H1 (cell line): Measurements from ENCODE around the gene P3H1. TPM values are rescaled to one million over a fixed set of nuclear protein-coding genes. Genes with fewer than 3 reads are reported as not detected.
"Not testable (repeated sequence)": the region's sequence is repeated elsewhere in the genome, so short reads cannot be mapped to it uniquely, and the experiment has no call there.

Experiments used
- CTCF ChIA-PET: fragments of 300-600 bp; sonication (Branson Sonifier 250); formaldehyde crosslinking; loops from one replicate; lab custom pipeline; 2021; ENCODE audit not compliant: partially characterized antibody; lab: Charles Lee
- POLR2A ChIA-PET: fragments of 300-600 bp; sonication (Branson Sonifier 250); formaldehyde crosslinking; loops from one replicate; lab custom pipeline; 2021; ENCODE audit warnings: inconsistent platforms; ENCODE audit not compliant: partially characterized antibody; lab: Charles Lee
- DNase-seq, 2 experiments: peaks; one replicate each; pipeline versions ENCODE4 v3.0.0 to v3.0.0-alpha.2; 2010 to 2022; ENCODE audit warnings: low spot score in 2 of 2, low read depth in 1 of 2, mixed read lengths in 1 of 2
- FAIRE-seq: peaks from 2 replicates; lab custom pipeline; 2011; peaks lifted over from hg19 to GRCh38; lab: Jason Lieb, UNC
- H2AFZ ChIP-seq: 2 replicates; pipeline ENCODE4 v1.8.1; 2012; ENCODE audit warnings: low read length, inconsistent platforms
- H2AK5ac ChIP-seq: 2 replicates; pipeline ENCODE4 v1.6.1; 2013; ENCODE audit warnings: low read depth, low read length
- H2BK120ac ChIP-seq: replicated peaks from 2 replicates; pipeline ENCODE3; 2013; ENCODE audit warnings: low read depth, low read length, inconsistent platforms
- H2BK12ac ChIP-seq: 2 replicates; pipeline ENCODE4 v1.6.1; 2013; ENCODE audit warnings: low read depth, low read length
- H2BK15ac ChIP-seq: 2 replicates; pipeline ENCODE4 v1.6.1; 2013; ENCODE audit warnings: low read length
- H2BK20ac ChIP-seq: 2 replicates; pipeline ENCODE4 v1.6.1; 2013; ENCODE audit warnings: low read length
- H2BK5ac ChIP-seq: 2 replicates; pipeline ENCODE4 v1.6.1; 2013; ENCODE audit warnings: low read depth, low read length
- H3K14ac ChIP-seq: 2 replicates; pipeline ENCODE4 v1.6.1; 2013; ENCODE audit warnings: inconsistent platforms; ENCODE audit not compliant: insufficient read length
- H3K18ac ChIP-seq: 2 replicates; pipeline ENCODE4 v1.6.1; 2013; ENCODE audit warnings: low read length; ENCODE audit errors: extremely low read depth
- H3K23ac ChIP-seq: 2 replicates; pipeline ENCODE4 v1.6.1; 2013; ENCODE audit warnings: inconsistent platforms; ENCODE audit not compliant: insufficient read length
- H3K23me2 ChIP-seq: 2 replicates; pipeline ENCODE4 v1.6.1; 2013; ENCODE audit warnings: low read depth, low read length
- H3K27ac ChIP-seq: 2 replicates; pipeline ENCODE4 v1.6.1; 2011; ENCODE audit warnings: low read depth, low read length, inconsistent platforms
- H3K27me3 ChIP-seq, 4 experiments: replicated peaks in 1 of 4; 1 replicate in 1 of 4; 2 replicates in 3 of 4; pipeline versions ENCODE4 v1.6.1 to v1.8.1; 2011 to 2013; ENCODE audit warnings: low read length in 3 of 4, mild to moderate bottlenecking in 3 of 4, inconsistent platforms in 2 of 4, mixed read lengths in 2 of 4, moderate library complexity in 1 of 4; ENCODE audit not compliant: control insufficient read depth in 3 of 4, insufficient read depth in 3 of 4; ENCODE audit errors: extremely low read depth in 1 of 4
- H3K36me3 ChIP-seq, 4 experiments: 2 replicates each; pipeline versions ENCODE4 v1.6.1 to v1.8.1; 2011 to 2013; ENCODE audit warnings: mild to moderate bottlenecking in 4 of 4, low read length in 3 of 4, moderate library complexity in 2 of 4, control low read depth in 1 of 4, inconsistent platforms in 1 of 4; ENCODE audit not compliant: insufficient read depth in 4 of 4, control insufficient read depth in 2 of 4
- H3K4ac ChIP-seq: replicated peaks from 2 replicates; pipeline ENCODE3; 2013; ENCODE audit warnings: low read length, low read depth, mixed read lengths, inconsistent platforms; ENCODE audit not compliant: insufficient read length
- H3K4me1 ChIP-seq, 4 experiments: replicated peaks in 1 of 4; 1 replicate in 1 of 4; 2 replicates in 3 of 4; pipeline versions ENCODE4 v1.6.1 to v1.8.1; 2011 to 2013; ENCODE audit warnings: low read length in 3 of 4, inconsistent platforms in 2 of 4, mixed read lengths in 1 of 4; ENCODE audit not compliant: insufficient read depth in 4 of 4, control insufficient read depth in 3 of 4
- H3K4me2 ChIP-seq, 2 experiments: 2 replicates each; pipeline versions ENCODE4 v1.6.1 to v1.8.1; 2011 to 2013; ENCODE audit warnings: low read depth in 2 of 2, low read length in 2 of 2, control low read depth in 1 of 2, inconsistent platforms in 1 of 2, mild to moderate bottlenecking in 1 of 2; ENCODE audit not compliant: insufficient read depth in 1 of 2
- H3K4me3 ChIP-seq, 4 experiments: fragments of 200-600, 300-600 bp in 1 of 4; sonication (generic), shearing (Covaris generic), sonication (Bioruptor Twin) in 1 of 4; 2 replicates each; pipeline versions ENCODE4 v1.5.1 to v1.8.1; 2011 to 2016; ENCODE audit warnings: low read length in 4 of 4, low read depth in 3 of 4, control low read depth in 2 of 4, inconsistent platforms in 2 of 4, mild to moderate bottlenecking in 2 of 4, mixed read lengths in 1 of 4, moderate library complexity in 1 of 4; ENCODE audit not compliant: insufficient read depth in 2 of 4; ENCODE audit errors: extremely low read depth in 1 of 4
- H3K56ac ChIP-seq: replicated peaks from 2 replicates; pipeline ENCODE3; 2013; ENCODE audit warnings: low read depth, mild to moderate bottlenecking, mixed read lengths, low read length, inconsistent platforms; ENCODE audit not compliant: insufficient read length
- H3K79me1 ChIP-seq: 2 replicates; pipeline ENCODE4 v1.6.1; 2013; ENCODE audit warnings: low read depth, low read length, control low read depth
- H3K79me2 ChIP-seq, 2 experiments: 2 replicates each; pipeline versions ENCODE4 v1.6.1 to v1.8.1; 2012 to 2013; ENCODE audit warnings: low read length in 2 of 2, mild to moderate bottlenecking in 2 of 2, inconsistent platforms in 1 of 2; ENCODE audit not compliant: insufficient read depth in 2 of 2, control insufficient read depth in 1 of 2
- H3K9ac ChIP-seq, 4 experiments: replicated peaks in 1 of 4; 1 replicate in 1 of 4; 2 replicates in 3 of 4; pipeline versions ENCODE4 v1.6.1 to v1.8.1; 2011 to 2013; ENCODE audit warnings: low read depth in 3 of 4, low read length in 3 of 4, control low read depth in 2 of 4, mild to moderate bottlenecking in 2 of 4, moderate library complexity in 2 of 4, inconsistent platforms in 1 of 4; ENCODE audit errors: extremely low read depth in 1 of 4
- H3K9me3 ChIP-seq, 2 experiments: 2 replicates each; pipeline versions ENCODE4 v1.6.1 to v1.8.1; 2012 to 2013; ENCODE audit warnings: mild to moderate bottlenecking in 2 of 2, moderate library complexity in 2 of 2, control low read depth in 1 of 2, inconsistent platforms in 1 of 2, low read depth in 1 of 2, low read length in 1 of 2, mixed read lengths in 1 of 2; ENCODE audit not compliant: insufficient read depth in 2 of 2
- H4K20me1 ChIP-seq, 2 experiments: replicated peaks in 1 of 2; 2 replicates each; pipeline versions ENCODE3 to v1.8.1; 2011 to 2013; ENCODE audit warnings: inconsistent platforms in 2 of 2, low read length in 2 of 2, mild to moderate bottlenecking in 1 of 2; ENCODE audit not compliant: insufficient read depth in 2 of 2, control insufficient read depth in 1 of 2
- H4K5ac ChIP-seq: 2 replicates; pipeline ENCODE4 v1.6.1; 2013; ENCODE audit warnings: low read length, low read depth, mixed read lengths, inconsistent platforms; ENCODE audit not compliant: insufficient read length
- H4K8ac ChIP-seq: 2 replicates; pipeline ENCODE4 v1.8.0; 2013; ENCODE audit warnings: mild to moderate bottlenecking, moderate library complexity, low read length, inconsistent platforms; ENCODE audit not compliant: insufficient read depth; ENCODE audit errors: extremely low read depth
- H4K91ac ChIP-seq: replicated peaks from 2 replicates; pipeline ENCODE3; 2013; ENCODE audit warnings: low read length, mixed read lengths, inconsistent platforms; ENCODE audit not compliant: insufficient read length
- polyA plus RNA-seq, 7 experiments: library from polyadenylated mRNA; depleted of rRNA in 3 of 7; stranded (reverse) in 5 of 7; unstranded in 2 of 7; fragments of >200 nt in 5 of 7; fragments of 200-250 nt in 2 of 7; gene quantifications; 1 replicate in 5 of 7; 2 replicates in 1 of 7; 4 replicates in 1 of 7; pipeline versions ENCODE4 v1.2.1 to v1.2.3, GENCODE V29; 2011 to 2013; ENCODE audit warnings: missing spikeins in 2 of 7, mixed read lengths in 2 of 7
- total RNA-seq: library from RNA; stranded (reverse); fragmentation: NEBNext Ultra II Directional; extraction: Animal tissue kit (Norgen Biotek cat#: 25700); gene quantifications from 2 replicates; pipeline ENCODE4 v1.2.1, GENCODE V29; 2021

P3H1 gene
- total and polyA plus RNA-seq, 2 of the 8 experiments (the other 6 are each of a cell fraction or from before 2014, with no cell fraction given) = 58.4 to 87.5 TPM

DNA sequence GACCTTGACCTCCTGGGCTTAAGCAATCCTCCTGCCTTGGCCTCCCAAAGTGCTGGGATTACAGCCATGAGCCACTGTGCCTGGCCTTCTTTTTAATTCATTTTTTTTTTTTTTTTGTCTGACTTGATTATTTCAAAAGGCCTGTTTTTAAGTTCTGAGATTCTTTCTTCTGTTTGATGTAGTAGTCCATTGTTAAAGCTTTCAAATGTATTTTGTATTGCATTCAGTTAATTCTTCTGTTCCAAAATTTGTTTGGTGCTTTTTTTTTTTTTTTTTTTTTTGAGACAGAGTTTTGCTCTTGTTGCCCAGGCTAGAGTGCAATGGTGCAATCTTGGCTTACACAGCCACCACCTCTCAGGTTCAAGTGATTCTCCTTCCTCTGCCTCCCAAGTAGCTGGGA lies 52.4 kb downstream of the P3H1 start:
- not testable (repeated sequence) for H2AK5ac ChIP-seq, H3K4me2 ChIP-seq, H3K9ac ChIP-seq, H3K14ac ChIP-seq, H4K8ac ChIP-seq, H2BK12ac ChIP-seq, FAIRE-seq, H2BK120ac ChIP-seq, H3K9me3 ChIP-seq, H4K20me1 ChIP-seq, H3K36me3 ChIP-seq, H3K27ac ChIP-seq, H3K18ac ChIP-seq, H4K5ac ChIP-seq, H3K79me1 ChIP-seq, H2BK20ac ChIP-seq, H3K4ac ChIP-seq, H3K4me1 ChIP-seq, H2BK15ac ChIP-seq, H3K27me3 ChIP-seq, H3K4me3 ChIP-seq, H3K56ac ChIP-seq, DNase-seq, H2BK5ac ChIP-seq, H4K91ac ChIP-seq, H3K23ac ChIP-seq, H3K23me2 ChIP-seq, H2AFZ ChIP-seq
- H3K79me2 ChIP-seq = peaks cover 0 to 33% of the 10 kb centered on the region in 2 experiments; a peak in 2 of 4 replicates
- ChIA-PET CTCF (interaction anchor here (0.7 to 1.4 kb wide), 3 partner anchors 19 to 22 kb away, joined by 3 to 4 read pairs (median 4); no protein-coding TSS in a partner anchor), POLR2A (interaction anchor here (0.7 to 6.6 kb wide), 2 partner anchors 16 to 31 kb away, joined by 4 to 30 read pairs; partner anchors contain the start of gene YBX1)
